ENCODE data around the gene DCBLD1.

Gene DCBLD1

DNA sequence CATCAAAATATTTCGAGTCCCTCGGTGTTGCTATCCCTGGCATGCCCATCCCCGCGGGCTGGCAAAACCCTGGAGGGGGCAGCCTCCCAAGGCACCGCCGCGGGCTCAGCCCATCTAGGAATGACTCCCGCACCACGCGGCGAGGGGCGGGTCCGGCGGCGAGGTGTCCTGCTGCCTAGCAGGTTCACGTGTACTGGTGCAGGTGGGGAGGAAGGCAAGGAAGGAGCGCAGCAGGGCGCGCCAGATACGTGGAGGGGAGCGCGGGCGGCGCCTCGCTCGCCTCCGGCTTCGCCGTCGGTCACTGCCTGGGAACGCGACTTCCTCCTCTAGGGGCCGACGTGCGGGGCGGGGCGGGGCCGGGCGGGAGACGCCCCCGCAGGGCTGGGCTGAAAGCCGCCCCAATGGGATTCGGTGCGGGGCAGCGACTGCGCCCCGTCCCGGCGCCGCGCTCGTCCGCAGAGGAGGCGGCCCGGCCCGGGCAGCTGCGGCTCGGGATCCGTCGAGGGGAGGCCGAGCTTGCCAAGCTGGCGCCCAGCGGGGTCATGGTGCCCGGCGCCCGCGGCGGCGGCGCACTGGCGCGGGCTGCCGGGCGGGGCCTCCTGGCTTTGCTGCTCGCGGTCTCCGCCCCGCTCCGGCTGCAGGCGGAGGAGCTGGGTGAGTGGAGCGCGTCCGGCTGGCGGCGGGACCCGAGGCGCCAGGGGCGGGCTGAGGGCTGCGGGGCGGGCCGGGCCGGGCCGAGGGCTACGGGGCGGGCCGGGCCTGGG, at the start of gene DCBLD1 (continued):
- TF ChIP-seq YY2 (tag by site-specific recombination; IDR thresholded peaks at IDR 0.05), result no peak
- TF ChIP-seq MEIS1 (CRISPR knock-in tag; IDR thresholded peaks at IDR 0.05; ENCODE audit: borderline replicate concordance), result no peak
- no peak for TF ChIP-seq ZNF558 (tag by site-specific recombination; IDR thresholded peaks at IDR 0.05)
- peak; percentile 90 for TF ChIP-seq ZNF24 (tag by site-specific recombination; IDR thresholded peaks at IDR 0.05)
- 0 out of 2 replicates have a peak, but pooled peaks have one; percentile 9 for TF ChIP-seq PRDM10 (tag by site-specific recombination; IDR thresholded peaks at IDR 0.05)
- no peak for TF ChIP-seq ZNF391 (tag by site-specific recombination; IDR thresholded peaks at IDR 0.05; ENCODE audit: borderline replicate concordance, low read depth)
- no peak for TF ChIP-seq ZNF202 (tag by site-specific recombination; IDR thresholded peaks at IDR 0.05; ENCODE audit: borderline replicate concordance)
- no peak for TF ChIP-seq ZBTB21 (tag by site-specific recombination; IDR thresholded peaks at IDR 0.05)
- TF ChIP-seq, protein P1, sequence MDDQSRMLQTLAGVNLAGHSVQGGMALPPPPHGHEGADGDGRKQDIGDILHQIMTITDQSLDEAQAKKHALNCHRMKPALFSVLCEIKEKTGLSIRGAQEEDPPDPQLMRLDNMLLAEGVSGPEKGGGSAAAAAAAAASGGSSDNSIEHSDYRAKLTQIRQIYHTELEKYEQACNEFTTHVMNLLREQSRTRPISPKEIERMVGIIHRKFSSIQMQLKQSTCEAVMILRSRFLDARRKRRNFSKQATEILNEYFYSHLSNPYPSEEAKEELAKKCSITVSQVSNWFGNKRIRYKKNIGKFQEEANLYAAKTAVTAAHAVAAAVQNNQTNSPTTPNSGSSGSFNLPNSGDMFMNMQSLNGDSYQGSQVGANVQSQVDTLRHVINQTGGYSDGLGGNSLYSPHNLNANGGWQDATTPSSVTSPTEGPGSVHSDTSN (CRISPR knock-in tag; IDR thresholded peaks at IDR 0.05), result no peak
- no peak for TF ChIP-seq ZNF266 (tag by site-specific recombination; IDR thresholded peaks at IDR 0.05; ENCODE audit: low read depth)
- TF ChIP-seq PRDM1 (tag by site-specific recombination; IDR thresholded peaks at IDR 0.05), result no peak
- TF ChIP-seq PRDM6 (tag by site-specific recombination; IDR thresholded peaks at IDR 0.05), result no peak
- peak; percentile 64; the same call in 1 of the 2 replicates for TF ChIP-seq ZNF561 (tag by site-specific recombination; IDR thresholded peaks at IDR 0.05; ENCODE audit: borderline replicate concordance)
- TF ChIP-seq SALL2 (tag by site-specific recombination; IDR thresholded peaks at IDR 0.05; ENCODE audit: borderline replicate concordance), result no peak
- no peak for TF ChIP-seq ZNF433 (tag by site-specific recombination; IDR thresholded peaks at IDR 0.05; ENCODE audit: low read depth)
- no peak for TF ChIP-seq ZNF214 (tag by site-specific recombination; IDR thresholded peaks at IDR 0.05; ENCODE audit: borderline replicate concordance)
- TF ChIP-seq ZNF416 (tag by site-specific recombination; IDR thresholded peaks at IDR 0.05), result no peak
- no peak for TF ChIP-seq ZNF16 (tag by site-specific recombination; IDR thresholded peaks at IDR 0.05; ENCODE audit: low read depth)
- TF ChIP-seq ZNF211 (tag by site-specific recombination; IDR thresholded peaks at IDR 0.05; ENCODE audit: low read depth), result no peak
- TF ChIP-seq ZBTB11 (tag by site-specific recombination; conservative IDR thresholded peaks at IDR 0.05; ENCODE audit: low read depth), result no peak
- peak; percentile 60 for TF ChIP-seq CTCF (tag by site-specific recombination; IDR thresholded peaks at IDR 0.05)
- no peak for TF ChIP-seq ZNF354C (tag by site-specific recombination; IDR thresholded peaks at IDR 0.05; ENCODE audit: borderline replicate concordance, low read depth)
- TF ChIP-seq GFI1B (tag by site-specific recombination; IDR thresholded peaks at IDR 0.05), result no peak
- TF ChIP-seq ZFP69B (tag by site-specific recombination; IDR thresholded peaks at IDR 0.05), result no peak
- TF ChIP-seq MZF1 (tag by site-specific recombination; IDR thresholded peaks at IDR 0.05; ENCODE audit: borderline replicate concordance), result no peak
- TF ChIP-seq INSM2 (tag by site-specific recombination; IDR thresholded peaks at IDR 0.05), result no peak
